GM18868 (cell line): ENCODE results near the gene CCHCR1.

ENCODE experiments used
- ATAC-seq: cut with Tn5 transposase; IDR thresholded peaks from one replicate; pipeline ENCODE4 v1.9.1; 2021; ENCODE audit warnings: mild to moderate bottlenecking, moderate library complexity; ENCODE audit not compliant: unreplicated experiment

CCHCR1 gene

DNA sequence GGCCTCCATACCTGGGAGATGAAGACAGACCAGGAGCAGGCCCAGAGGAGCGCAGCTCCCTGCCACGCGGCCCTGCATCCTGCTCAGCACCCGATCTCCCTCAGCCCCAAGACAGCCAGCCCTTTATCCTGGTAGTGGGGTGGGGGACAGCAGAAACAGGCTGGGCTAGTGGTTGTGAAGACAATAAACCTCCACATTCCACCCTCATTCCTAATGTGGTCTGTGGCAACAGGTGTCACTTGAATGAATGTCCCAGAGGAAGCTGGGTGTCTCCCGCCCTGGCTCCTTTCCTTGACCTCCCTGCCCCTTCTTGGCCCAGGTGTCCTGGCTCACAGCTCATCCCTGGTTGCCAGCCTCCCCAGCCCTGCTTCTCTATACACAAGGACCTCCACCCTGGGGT lies 45.1 kb downstream of the CCHCR1 start, which contains the start of gene C6orf15:
Gene C6orf15, minus strand, starts transcription at position 98 of the 400 bp plus-strand sequence. Its CDS starts 20 bp downstream, at position 78.
- no peak for ATAC-seq

- no peak for ATAC-seq
Measured at GRCh38 chr6:31111712-31112111, 45.9 kb downstream of the CCHCR1 start.

GRCh38 chr6:31110825-31111582 lies 46.6 kb downstream of the CCHCR1 start:
- no peak for ATAC-seq

GRCh38 chr6:31107052-31107451 lies 50.5 kb downstream of the CCHCR1 start:
- no peak for ATAC-seq

- no peak for ATAC-seq
Measured at GRCh38 chr6:31103136-31103535, 54.5 kb downstream of the CCHCR1 start.

GRCh38 chr6:31098449-31098938 lies 59.1 kb downstream of the CCHCR1 start:
- no peak for ATAC-seq

DNA sequence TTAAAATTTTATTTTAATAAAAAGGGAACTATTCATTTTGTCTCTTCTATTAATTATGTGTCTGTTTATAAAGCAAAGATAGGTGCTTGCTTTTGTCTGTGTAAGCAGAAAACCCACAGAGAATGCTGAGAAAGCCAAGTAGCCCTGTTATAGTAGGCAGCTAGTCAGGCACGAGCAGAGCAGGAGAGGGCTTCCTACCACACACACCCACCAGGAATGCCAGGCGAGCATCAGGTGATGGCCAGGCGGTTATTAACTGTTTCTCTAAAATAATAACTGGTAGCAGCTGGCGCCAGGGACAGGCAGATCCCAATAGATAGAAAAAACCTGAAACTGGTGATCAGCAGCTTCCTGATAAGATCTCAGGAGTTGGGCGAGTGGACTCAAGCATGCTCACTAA lies 60.9 kb downstream of the CCHCR1 start:
- ATAC-seq = no peak

- no peak for ATAC-seq
Measured at GRCh38 chr6:31096215-31096614, 61.4 kb downstream of the CCHCR1 start.

DNA sequence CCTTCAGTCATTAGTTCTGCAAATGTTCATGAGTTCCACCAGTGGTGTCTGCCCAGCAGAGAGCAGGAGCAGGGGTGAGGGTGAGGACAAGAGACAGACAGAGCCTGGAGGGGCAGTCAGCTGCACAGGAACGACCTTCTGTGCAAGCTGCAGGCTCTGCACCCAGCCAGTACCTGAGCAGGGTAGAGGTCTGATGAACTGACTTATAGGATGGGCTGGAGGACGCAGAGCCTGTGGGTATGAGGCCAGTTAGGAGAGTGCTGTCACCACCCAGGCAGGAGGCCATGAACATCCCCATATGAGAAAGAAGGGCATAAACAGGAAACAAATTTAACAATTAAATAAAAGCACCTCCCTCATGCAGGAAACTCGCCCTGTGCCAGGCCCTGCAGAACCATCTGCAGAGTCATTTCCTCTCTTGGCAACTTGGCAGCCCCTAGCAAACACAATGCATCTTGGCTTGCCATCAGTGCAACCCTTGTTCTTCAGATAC lies 63.2 kb downstream of the CCHCR1 start:
- ATAC-seq = no peak

DNA sequence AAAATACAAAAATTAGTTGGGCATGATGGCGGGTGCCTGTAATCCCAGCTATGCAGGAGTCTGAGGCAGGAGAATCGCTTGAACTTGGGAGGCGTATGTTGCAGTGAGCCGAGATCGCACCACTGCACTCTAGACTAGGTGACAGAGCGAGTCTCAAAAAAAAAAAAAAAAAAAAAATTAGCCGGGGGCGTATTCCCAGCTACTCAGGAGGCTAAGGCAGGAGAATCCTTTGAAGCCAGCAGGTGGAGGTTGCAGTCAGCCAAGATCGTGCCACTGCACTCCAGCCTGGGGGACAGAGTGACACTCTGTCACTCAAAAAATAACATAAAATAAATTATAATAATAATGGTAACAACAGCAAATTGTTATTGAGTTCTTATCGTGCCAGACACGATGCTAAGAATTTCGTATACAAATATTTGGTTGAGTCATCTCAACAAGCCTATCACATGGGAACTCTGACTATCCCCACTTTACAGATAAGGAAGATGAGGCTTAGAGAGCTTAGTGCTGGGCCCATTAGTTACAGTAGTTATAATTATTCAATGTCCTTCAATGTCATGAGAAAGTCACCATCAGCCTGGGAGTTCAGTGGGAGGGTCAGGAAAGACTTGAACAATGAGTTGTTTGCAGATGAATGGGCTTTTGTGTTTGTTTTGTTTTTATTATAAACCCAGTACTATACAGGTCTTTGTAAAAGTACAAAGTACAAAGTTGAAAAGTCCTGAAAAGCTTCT lies 64.7 kb downstream of the CCHCR1 start:
- no peak for ATAC-seq
